OCI-LY3 (cell line): ENCODE results near the gene BATF2.

Source experiments
- H2AFZ ChIP-seq: fragments of 200-600, 300-600 bp; shearing (Covaris generic); 2 replicates; pipeline ENCODE4 v1.6.0; 2014; ENCODE audit warnings: antibody characterized with exemption, low read depth, low read length
- H3K27ac ChIP-seq: fragments of 200-600, 300-600 bp; sonication (generic); 2 replicates; pipeline ENCODE4 v1.5.1; 2014; ENCODE audit warnings: mild to moderate bottlenecking, low read length, moderate library complexity, mixed read lengths
- H3K27me3 ChIP-seq: fragments of 200-600, 300-600 bp; sonication (generic); 2 replicates; pipeline ENCODE4 v1.6.1; 2014; ENCODE audit warnings: low read depth, low read length, mixed read lengths
- H3K36me3 ChIP-seq: fragments of 200-600, 300-600 bp; sonication (generic); replicated peaks from 2 replicates; pipeline ENCODE3; 2014; ENCODE audit warnings: low read depth, low read length, mixed read lengths
- H3K4me1 ChIP-seq: fragments of 300-600, 200-600 bp; sonication (generic); 2 replicates; pipeline ENCODE4 v1.6.1; 2014; ENCODE audit warnings: low read length, mixed read lengths
- H3K4me2 ChIP-seq: fragments of 200-600, 300-600 bp; sonication (generic); 2 replicates; pipeline ENCODE4 v1.6.1; 2014; ENCODE audit warnings: low read length, mixed read lengths
- H3K4me3 ChIP-seq: fragments of 300-600, 200-600 bp; sonication (generic); 2 replicates; pipeline ENCODE4 v1.5.1; 2014; ENCODE audit warnings: antibody characterized with exemption, mild to moderate bottlenecking, low read length, moderate library complexity
- H3K79me2 ChIP-seq: fragments of 300-600, 200-600 bp; shearing (Covaris generic); 2 replicates; pipeline ENCODE4 v1.6.1; 2014; ENCODE audit warnings: mild to moderate bottlenecking, low read length, mixed read lengths
- H3K9ac ChIP-seq: fragments of 300-600, 200-600 bp; shearing (Covaris generic); 2 replicates; pipeline ENCODE4 v1.6.0; 2014; ENCODE audit warnings: mild to moderate bottlenecking, low read length, moderate library complexity
- H3K9me3 ChIP-seq: fragments of 200-600, 300-600 bp; shearing (Covaris generic); 2 replicates; pipeline ENCODE4 v1.6.1; 2014; ENCODE audit warnings: low read length, mixed read lengths; ENCODE audit not compliant: insufficient read depth
- H4K20me1 ChIP-seq: fragments of 200-600, 300-600 bp; sonication (generic); 2 replicates; pipeline ENCODE4 v1.6.1; 2016; ENCODE audit warnings: low read length, mixed read lengths; ENCODE audit not compliant: insufficient read depth
- EZH2phosphoT487 ChIP-seq: fragments of 200-600 bp; shearing (Covaris generic); IDR thresholded peaks from 2 replicates; pipeline ENCODE4 v1.6.1; 2018; ENCODE audit warnings: antibody characterized with exemption, mixed run types, low read depth
- TF ChIP-seq, protein P1 (sequence below): fragments of 200-600, 300-600 bp; sonication (generic); IDR thresholded peaks from 2 replicates; pipeline ENCODE4 v1.5.1; 2014; ENCODE audit warnings: antibody characterized with exemption, low read length, low read depth

Gene BATF2

DNA sequence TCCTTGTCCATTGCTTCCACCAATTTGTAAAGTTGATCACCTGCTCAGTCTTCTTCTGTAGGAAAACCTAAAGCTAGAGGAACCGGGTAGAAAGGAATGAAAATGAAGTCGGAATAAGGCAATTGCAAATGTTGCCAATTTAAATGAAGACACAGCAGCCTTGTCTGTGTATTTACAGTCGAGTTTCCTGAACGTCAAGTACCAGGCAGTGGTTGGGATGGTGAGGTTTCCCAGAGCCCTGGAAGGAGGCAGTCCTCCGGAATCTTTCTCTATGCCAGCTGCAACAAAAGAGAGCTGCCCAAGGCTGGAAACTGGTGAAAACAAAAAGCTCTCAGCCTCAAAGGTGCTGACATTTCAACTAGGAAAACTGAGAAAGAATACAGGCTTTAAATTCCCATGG, 42.6 kb downstream of the BATF2 start:
- H3K79me2 ChIP-seq = no peaks in the 10 kb centered on the region

DNA sequence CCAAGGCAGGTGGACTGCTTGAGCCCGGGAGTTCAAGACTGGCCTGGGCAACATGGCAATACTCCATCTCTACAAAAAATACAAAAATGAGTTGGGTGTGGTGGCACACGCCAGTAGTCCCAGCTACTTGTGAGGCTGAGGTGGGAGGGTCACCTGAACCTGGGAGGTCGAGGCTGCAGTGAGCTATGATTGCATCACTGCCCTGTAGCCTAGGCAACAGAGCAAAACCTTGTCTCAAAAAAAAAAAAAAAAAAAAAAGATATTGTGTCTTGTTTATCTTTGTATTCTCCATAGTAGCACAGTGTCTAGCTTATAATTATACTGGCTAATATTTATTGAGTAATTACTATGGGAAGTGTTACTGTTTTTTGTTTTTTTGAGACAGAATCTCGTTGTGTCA, 45.2 kb downstream of the BATF2 start:
- H3K36me3 ChIP-seq = no peaks in the 10 kb centered on the region
- no peaks in the 10 kb centered on the region for H4K20me1 ChIP-seq

More for the DNA sequence above, 42.6 kb downstream of the BATF2 start:
- no peaks in the 10 kb centered on the region for H3K36me3 ChIP-seq
- no peak overlapping the region for H3K4me2 ChIP-seq
- no peak overlapping the region for H2AFZ ChIP-seq
- H4K20me1 ChIP-seq = no peaks in the 10 kb centered on the region
- no peak for TF ChIP-seq EZH2phosphoT487
- TF ChIP-seq, protein P1, sequence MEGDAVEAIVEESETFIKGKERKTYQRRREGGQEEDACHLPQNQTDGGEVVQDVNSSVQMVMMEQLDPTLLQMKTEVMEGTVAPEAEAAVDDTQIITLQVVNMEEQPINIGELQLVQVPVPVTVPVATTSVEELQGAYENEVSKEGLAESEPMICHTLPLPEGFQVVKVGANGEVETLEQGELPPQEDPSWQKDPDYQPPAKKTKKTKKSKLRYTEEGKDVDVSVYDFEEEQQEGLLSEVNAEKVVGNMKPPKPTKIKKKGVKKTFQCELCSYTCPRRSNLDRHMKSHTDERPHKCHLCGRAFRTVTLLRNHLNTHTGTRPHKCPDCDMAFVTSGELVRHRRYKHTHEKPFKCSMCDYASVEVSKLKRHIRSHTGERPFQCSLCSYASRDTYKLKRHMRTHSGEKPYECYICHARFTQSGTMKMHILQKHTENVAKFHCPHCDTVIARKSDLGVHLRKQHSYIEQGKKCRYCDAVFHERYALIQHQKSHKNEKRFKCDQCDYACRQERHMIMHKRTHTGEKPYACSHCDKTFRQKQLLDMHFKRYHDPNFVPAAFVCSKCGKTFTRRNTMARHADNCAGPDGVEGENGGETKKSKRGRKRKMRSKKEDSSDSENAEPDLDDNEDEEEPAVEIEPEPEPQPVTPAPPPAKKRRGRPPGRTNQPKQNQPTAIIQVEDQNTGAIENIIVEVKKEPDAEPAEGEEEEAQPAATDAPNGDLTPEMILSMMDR = no peak
- no peaks in the 10 kb centered on the region for H3K4me1 ChIP-seq
- H3K27me3 ChIP-seq = peaks cover 32% of the 10 kb centered on the region
- H3K27ac ChIP-seq = no peak overlapping the region
- no peaks in the 10 kb centered on the region for H3K9me3 ChIP-seq
- no peak overlapping the region for H3K4me3 ChIP-seq
- no peak overlapping the region for H3K9ac ChIP-seq

DNA sequence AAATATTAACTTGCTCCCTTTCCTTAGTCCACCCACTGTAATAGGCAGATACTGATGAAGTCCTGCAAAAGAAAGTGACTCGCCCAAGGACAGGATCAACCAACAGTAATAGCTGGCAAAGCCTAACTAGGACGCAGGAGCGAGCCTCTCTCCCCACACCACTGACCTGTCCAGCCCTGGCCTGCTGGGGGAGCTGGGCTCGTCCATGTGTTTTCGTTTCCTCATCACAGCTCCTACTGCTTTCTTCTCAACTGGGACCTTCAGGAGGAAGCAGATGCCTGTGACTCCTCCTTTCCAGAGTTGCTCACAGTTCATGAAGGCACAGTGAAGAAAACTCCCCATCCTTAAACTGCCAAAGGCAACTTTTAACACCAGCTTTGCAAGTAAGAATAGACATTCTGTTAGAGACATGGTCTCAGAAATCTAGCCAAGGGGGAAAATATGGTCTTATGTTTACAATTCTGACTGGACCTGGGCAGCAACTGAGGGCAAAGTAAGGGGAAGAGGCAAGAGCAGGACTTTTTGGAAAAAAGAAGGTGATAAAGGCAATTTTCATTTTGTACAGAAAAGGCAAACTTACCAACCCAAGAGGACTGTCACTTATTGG, 49.5 kb downstream of the BATF2 start:
- Histone ChIP-seq H3K27me3 (peaks cover 33% of the 10 kb centered on the region), H3K79me2 (no peaks in the 10 kb centered on the region), H3K9ac (no peak overlapping the region), H3K4me2 (no peak overlapping the region), H3K36me3 (no peaks in the 10 kb centered on the region), H3K9me3 (no peaks in the 10 kb centered on the region), H2AFZ (no peak overlapping the region), H3K4me3 (no peak overlapping the region), H3K27ac (no peak overlapping the region), H3K4me1 (no peaks in the 10 kb centered on the region), H4K20me1 (no peaks in the 10 kb centered on the region)
- no peak for TF ChIP-seq EZH2phosphoT487
- TF ChIP-seq, protein P1 = no peak

More for the DNA sequence above, 45.2 kb downstream of the BATF2 start:
- H3K4me3 ChIP-seq = no peak overlapping the region
- no peak overlapping the region for H3K9ac ChIP-seq
- peaks cover 34% of the 10 kb centered on the region for H3K27me3 ChIP-seq
- H3K4me1 ChIP-seq = no peaks in the 10 kb centered on the region
- H3K4me2 ChIP-seq = no peak overlapping the region
- H2AFZ ChIP-seq = no peak overlapping the region
- no peak for TF ChIP-seq EZH2phosphoT487
- TF ChIP-seq, protein P1 = no peak
- no peaks in the 10 kb centered on the region for H3K79me2 ChIP-seq
- H3K27ac ChIP-seq = no peak overlapping the region
- no peaks in the 10 kb centered on the region for H3K9me3 ChIP-seq
